Stimulated activated CD8-positive, alpha-beta memory T cell treated with anti-CD3 and anti-CD28 coated beads, Interleukin-12 subunit alpha, Interleukin-12 subunit beta, amount 100 ng/mL, for 24 hours (primary cell): Measurements from ENCODE around the gene CCN6.
"Not testable (repeated sequence)": the region's sequence is repeated elsewhere in the genome, so short reads cannot be mapped to it uniquely, and the experiment has no call there.

Experiments used
- DNase-seq: peaks from one replicate; pipeline ENCODE4 v3.0.0-alpha.2; 2020; ENCODE audit errors: extremely low read depth

CCN6 gene

GRCh38 chr6:112030206-112030960 is 23.5 kb upstream of the CCN6 start:
- DNase-seq = no peak

DNA sequence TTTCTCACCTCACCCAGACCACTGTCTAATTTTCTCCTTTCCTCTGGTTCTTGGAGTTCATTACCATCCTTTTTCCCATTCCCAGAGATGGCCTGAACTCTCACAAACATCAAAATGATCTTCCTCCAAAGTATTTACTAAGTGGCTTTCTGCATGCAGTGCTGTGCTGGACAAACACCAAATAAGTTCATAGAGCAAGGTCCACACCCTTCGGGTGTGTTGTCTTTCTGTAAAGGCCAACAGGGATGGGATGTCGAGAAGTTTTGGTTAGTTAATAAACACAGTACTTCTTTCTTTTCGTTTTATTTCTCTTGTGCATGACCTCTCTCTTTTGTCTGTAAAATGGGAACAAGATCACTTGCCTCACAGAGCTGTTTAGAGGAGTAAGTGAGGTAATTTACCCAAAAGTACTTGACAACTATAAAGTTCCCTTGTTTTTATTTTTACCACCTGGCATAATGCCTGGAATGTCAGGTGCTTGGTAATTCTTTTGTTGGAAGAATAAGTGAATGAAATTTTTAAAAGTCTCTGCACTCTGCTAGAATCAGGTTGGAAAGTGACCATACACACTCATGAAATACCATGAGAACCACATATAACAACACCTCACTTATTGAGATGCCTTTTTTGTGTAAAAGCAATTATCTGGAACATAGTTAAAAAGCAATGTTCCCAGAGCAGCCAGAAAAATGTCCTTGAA is 22.8 kb upstream of the CCN6 start:
- DNase-seq = no peak

DNA sequence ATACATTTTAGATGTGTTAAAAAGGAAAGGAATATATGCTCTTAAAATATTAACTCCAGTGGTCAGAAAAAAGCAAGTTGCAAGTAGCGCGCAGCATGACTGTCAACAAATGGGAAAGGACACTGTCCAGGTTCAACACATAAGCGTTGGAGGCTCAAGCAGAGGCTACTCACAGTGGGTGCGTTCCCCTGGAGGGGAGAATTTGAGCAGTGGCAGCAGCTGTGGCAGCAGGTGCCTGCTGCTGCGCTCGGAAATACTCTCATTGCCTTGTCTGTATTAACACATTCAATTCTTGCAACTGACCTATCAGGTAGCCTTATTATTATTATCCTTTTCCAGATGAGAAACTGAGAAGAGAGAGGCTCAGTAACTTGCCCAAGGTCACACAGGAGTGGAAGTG is 21.9 kb upstream of the CCN6 start:
- no peak for DNase-seq

- no peak for DNase-seq
Measured at GRCh38 chr6:112032728-112033127, 21.2 kb upstream of the CCN6 start.

GRCh38 chr6:112033791-112034615 is 19.9 kb upstream of the CCN6 start:
- DNase-seq = no peak

- DNase-seq = no peak
Measured at GRCh38 chr6:112034616-112034995, 19.3 kb upstream of the CCN6 start.

- DNase-seq = no peak
Measured at GRCh38 chr6:112036088-112036637, 17.7 kb upstream of the CCN6 start.

- DNase-seq = no peak
Measured at GRCh38 chr6:112037783-112038216, 16.1 kb upstream of the CCN6 start.

DNA sequence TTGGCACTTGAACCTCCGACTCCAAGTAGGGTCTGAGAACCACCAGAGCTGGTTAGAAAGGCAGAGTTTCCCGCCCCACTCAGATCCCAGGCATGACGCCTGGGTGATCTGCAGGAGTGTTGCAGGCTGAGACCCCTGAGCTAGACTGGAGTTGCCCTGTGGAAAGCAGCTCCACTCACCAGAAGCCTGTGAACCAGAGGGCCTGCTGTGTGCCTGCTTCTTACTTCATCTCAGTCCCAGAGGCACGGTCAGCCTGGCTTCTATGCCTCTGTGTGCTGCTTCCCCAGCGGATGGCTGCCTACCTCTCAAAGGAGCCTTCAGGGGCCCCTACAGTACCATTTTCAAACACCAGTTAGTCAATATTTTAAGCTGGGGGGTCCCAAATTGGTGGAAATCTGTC is 15.6 kb upstream of the CCN6 start:
- no peak for DNase-seq

DNA sequence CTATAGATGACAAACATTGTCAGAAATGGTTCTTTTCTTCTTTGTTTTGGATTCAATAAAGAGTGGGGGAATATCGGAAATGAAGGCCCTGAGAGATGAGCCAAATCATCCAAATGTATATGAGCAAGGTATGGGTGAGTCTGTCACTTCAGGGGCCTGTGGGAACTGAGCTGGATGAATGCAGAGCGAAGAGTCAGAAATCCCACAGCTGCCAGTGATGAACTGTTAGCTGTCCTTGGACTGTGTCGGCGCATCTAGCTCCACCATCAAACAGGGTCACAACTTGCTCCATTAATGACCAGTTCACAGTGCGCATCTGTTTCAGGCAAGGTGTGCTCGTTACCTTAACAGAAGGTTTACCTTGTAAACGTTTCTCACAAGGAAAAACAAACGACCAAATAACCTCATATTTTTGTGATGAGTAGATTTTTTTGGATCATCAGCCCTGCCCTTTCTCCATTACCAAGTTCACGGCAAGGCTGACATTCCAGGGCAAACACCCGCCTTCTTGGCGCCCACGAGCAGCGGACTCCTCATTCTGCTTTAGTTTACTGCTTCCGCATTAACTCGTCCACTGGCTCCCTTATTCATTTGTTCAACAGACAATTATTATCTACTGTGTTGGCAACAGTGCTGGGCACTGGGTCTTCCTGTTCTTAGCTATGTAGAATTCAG is 15.0 kb upstream of the CCN6 start:
- no peak for DNase-seq

GRCh38 chr6:112039431-112039770 is 14.5 kb upstream of the CCN6 start:
- DNase-seq = no peak

DNA sequence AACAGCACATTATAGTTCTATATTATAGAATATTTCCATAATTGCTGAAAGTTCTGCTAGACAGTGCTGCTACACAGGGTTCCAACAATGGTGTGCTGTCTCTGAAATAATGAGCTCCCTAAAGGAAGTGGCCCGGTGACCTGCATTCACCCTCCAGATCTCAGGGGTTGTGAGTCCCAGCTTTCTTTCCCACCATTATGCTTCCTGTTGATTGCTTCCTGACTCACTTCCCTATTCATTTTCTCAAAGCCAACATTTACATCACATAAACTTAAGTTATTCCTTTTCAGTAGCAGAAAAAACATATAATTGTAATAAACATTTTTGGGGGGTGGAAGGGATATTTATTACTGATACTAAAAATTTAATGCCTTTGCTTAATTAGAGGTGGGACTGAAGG is 12.9 kb upstream of the CCN6 start:
- no peak for DNase-seq

GRCh38 chr6:112041535-112041934 is 12.4 kb upstream of the CCN6 start:
- no peak for DNase-seq

DNA sequence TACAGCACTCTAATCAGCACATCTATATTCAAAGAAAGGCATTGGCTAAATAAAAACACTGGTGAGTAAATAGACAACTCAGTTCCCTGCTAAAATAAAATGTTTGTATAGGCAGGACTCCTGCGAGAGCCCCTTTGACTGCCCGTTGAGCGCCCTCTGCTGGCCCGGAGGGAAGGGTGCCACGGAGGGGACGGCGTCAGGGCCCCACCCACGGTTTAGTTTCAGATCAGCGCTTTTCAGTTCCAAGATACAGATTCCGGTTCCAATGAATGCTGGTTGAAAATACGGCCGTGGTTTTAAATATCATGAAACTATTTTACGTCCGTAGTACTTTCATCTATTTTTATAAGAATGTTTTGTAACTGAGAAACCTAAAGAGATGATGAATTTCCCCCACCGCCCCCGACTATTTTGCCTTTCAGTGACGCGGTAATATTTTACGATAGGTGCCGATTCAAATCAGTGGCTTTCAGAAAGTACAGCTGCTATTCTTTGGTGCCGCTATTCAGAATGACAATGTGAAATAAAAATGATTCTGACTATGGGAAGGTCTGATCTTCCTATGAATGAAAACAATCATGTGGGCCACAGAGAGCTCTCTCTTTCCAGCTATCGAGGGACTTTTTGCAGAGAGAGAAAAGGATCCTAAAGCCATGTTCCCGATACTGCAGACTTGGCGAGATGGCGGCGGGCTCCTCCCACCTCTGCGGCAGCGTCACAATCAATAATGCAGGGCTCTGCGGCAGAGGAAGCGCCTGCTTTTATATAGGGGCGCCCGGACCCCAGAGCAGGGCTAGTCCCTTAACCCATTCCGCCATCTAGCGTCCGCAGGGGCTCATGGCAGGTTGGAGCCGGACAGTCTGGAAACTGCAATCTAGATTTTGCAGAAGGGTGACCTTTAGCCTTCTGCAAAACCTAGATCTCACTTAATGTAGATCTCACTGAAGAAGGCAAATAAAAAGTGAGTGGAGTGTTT is 10.6 kb upstream of the CCN6 start:
- peak; percentile 68 for DNase-seq

DNA sequence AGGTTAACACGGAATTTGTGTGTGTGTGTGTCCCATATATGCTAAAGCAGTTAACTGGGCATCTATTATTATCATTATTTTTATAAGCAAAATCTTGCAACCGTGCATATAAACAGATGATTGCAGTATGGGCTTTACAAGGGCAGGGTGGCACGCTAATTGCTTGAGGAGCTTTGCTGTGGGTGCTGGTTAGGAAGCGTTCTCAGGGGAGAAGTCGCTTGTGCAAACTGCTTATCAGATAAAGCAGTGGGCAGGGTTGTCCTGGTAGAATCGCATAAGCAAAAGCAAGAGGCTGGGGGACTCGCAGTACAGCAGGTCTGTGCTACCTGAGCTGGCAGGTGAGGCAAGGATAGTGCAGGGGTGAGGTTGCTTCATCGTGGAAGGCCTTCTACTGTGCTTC is 9.7 kb upstream of the CCN6 start:
- DNase-seq = no peak

GRCh38 chr6:112044856-112045255 is 9.0 kb upstream of the CCN6 start:
- no peak for DNase-seq

- DNase-seq = not testable (repeated sequence)
Measured at GRCh38 chr6:112047523-112047922, 6.4 kb upstream of the CCN6 start.

DNA sequence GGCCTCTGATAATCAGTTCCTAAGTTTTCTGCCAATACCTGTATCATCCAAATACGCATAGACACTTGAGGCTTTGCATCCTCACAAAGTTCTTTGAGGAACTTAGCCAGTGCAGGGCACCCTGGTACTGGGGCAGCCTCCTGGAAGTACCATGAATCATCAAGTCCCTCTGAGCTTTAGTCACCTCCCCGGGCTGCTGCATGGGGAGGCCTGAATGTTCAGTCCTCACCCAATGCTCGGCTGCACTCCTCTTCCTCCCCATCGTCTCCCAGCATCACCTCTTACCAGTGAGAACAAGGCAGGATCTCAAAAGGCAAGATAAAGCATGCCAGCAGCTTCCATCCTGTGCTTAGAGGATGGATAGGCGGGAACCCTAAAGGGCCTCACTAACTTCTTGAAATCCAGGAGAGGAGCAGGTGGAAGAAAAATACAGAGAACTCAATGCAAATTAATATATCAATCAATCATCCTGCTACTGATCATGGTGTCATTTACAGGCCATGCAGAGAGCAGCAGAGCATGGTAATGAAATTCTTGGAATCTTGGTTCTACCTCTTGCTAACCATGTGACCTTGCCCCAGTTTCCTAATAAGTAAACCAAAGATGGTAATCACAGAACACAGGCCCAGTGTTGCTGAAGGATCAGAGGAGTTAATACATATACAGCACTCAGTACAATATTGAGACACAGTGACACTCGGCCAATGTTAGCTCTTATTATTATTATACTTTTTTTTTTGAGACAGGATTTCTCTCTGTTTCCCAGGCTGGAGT is 4.7 kb upstream of the CCN6 start:
- no peak for DNase-seq

- no peak for DNase-seq
Measured at GRCh38 chr6:112049996-112050395, 3.9 kb upstream of the CCN6 start.

GRCh38 chr6:112050429-112050828 is 3.5 kb upstream of the CCN6 start:
- no peak for DNase-seq
